HuH-7.5 (cell line): ENCODE results near the gene CFAP46.
"Not testable (repeated sequence)": the region's sequence is repeated elsewhere in the genome, so short reads cannot be mapped to it uniquely, and the experiment has no call there.

Experiments
- DNase-seq: peaks from one replicate; pipeline ENCODE4 v3.0.0; 2011; ENCODE audit warnings: low spot score

Gene CFAP46

DNA sequence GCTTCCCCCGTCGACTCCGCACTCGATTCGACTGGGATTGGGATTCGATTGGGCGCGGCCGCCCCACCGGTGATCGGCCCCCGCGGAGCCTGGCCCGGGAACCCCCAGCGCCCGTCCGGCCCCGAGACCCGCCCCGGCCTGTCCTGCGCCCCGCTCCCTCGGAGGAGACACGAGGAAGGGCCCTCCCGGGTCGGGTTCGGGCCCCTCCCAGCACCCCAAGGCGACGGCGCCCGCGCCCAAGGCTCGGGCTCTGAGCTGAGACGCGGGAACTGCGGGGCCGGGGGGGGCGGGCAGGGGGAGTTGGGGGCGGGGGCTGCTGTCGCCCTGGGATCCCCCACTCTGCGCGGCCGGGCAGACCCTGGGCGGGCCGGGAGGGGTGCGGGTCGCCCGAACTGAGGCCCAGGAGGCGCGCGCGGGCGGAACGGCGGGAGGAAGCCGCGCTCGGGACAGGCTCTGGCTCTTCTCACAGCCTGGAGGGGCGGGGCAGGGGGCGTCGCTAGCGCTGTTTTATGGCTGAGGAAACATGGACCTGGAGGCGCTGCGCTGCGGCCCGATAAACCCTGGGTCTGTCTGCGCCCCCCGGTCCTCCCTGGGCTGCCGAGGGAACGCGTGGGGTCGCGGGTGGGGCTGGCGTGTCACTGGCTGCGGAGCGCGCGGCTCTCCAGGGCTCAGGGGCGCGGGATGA lies 154.7 kb downstream of the CFAP46 start:
- no peak for DNase-seq

DNA sequence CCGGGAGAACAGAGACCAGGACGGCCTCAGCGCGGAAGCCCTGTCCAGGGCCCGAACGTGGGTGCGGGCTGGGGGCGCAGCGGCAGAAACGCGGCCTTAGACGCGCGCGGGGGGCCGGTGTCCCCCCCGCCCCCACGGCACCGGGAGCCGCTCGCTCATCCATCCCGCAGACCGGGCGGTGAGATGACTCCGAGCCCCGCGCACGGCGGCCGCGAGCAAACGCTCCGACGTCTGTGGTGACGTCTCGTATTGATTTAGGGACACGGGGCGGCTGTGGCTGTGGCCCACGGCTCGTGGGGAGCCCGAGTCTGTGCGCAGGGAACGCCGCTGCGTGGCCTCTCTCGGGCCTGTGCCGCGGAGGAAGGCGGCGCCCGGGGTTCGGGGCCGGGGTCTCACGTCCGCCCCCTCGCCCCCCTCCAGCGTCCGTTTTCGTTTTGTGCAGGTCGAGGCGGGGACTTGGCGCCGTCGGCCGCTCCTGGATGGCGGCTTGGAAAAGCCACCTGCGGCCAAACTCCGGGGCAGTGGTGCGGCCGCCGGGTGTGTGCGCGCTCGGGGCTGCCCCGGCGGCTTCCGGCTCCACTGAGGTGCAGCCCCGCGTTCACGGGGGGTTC lies 155.4 kb downstream of the CFAP46 start:
- no peak for DNase-seq

DNA sequence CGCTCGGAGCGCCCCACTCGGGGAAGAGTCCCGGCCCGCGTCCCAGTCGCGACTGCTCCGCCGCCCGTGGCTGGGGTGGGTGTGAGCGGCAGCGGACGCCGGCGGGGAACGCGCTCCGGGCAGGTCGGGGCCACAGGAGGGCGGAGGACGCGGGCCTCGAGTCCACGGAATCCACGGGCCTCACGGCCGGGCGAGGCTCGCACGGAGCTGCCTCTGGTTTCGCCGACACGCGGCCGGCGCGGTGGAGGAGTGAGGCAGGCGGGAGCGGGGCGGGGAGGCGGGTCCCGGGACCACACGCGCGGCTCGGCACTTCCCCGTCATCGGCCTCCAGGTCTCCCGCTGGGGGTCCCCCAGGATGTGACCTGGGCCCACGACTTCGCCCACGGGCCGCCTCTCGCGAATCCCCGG lies 155.9 kb downstream of the CFAP46 start:
- no peak for DNase-seq

DNA sequence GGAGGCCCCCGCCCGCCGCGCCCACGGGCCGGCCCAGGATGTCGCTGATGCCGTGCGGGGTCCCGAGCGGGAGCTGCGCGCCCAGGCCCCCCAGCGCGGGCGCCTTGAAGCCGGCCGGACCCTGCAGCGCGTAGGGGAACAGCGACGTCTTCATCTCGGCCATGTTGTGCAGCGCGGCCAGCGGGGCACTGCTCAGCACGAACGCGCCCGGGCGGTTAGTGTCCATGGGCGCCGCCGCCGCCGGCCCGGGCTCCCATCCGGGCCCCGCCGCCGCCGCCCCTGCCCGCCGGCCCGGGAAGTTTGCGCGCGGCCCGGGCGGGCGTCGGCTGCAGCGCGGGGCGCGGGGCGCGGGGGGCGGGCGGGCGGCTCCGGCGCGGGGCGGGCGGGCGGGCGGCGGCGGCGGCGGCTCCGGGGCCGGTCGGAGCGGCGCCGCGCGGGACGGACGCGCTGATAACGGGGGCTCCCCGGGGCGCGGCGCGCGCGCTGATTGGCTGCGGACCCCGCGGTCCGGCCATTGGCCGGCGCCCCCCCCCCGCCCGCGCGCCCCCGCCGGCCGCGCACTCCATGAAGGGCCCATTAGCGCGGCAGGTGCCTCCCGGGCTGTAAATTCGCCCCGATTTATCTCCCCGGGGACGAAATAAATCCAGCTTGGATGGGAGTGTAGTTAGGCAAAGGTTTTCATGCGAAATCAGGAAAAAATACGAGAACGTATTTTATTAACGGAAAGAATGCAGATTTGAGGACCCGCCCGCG lies 156.5 kb downstream of the CFAP46 start, which contains the start of gene NKX6-2:
TSS of gene NKX6-2 (minus strand) at position 425 of the 753 bp plus-strand sequence. CDS start at position 226, 199 bp downstream.
- no peak for DNase-seq

DNA sequence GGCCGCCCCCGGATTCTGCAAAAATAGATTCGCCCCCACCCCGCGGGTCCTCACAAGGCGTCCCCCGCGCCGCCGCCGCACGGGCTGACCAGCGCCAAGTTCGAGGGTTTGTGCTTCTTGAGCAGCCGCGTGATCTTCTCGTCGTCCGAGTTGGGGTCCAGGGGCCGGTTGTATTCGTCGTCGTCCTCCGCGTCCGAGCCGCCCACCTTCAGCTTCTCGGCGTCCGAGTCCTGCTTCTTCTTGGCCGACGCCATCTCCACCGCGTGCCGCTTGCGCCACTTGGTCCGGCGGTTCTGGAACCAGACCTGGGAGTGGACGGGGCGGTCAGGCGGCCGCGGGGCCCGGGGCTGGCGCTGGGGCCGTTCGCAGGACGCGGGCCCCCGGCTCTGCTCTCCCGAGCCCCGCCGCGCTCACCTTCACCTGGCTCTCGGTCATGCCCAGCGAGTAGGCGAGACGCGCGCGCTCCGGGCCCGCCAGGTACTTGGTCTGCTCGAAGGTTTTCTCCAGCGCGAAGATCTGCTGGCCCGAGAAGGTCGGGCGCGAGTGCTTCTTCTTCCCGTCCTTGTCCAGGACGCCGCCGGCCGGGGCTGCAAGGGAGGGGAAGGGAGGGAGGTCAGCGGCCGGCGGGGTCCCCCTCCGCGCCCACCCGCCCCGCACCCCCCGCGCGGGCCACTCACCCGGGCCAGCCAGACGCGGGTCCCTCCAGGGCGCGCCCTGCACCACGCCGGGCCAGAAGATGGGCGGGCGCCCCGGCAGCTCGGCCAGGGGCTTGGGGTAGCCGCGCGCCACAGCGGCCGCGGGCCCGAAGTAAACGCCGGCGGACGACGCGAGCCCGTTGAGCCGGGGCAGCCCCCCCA lies 157.3 kb downstream of the CFAP46 start:
- no peak for DNase-seq

DNA sequence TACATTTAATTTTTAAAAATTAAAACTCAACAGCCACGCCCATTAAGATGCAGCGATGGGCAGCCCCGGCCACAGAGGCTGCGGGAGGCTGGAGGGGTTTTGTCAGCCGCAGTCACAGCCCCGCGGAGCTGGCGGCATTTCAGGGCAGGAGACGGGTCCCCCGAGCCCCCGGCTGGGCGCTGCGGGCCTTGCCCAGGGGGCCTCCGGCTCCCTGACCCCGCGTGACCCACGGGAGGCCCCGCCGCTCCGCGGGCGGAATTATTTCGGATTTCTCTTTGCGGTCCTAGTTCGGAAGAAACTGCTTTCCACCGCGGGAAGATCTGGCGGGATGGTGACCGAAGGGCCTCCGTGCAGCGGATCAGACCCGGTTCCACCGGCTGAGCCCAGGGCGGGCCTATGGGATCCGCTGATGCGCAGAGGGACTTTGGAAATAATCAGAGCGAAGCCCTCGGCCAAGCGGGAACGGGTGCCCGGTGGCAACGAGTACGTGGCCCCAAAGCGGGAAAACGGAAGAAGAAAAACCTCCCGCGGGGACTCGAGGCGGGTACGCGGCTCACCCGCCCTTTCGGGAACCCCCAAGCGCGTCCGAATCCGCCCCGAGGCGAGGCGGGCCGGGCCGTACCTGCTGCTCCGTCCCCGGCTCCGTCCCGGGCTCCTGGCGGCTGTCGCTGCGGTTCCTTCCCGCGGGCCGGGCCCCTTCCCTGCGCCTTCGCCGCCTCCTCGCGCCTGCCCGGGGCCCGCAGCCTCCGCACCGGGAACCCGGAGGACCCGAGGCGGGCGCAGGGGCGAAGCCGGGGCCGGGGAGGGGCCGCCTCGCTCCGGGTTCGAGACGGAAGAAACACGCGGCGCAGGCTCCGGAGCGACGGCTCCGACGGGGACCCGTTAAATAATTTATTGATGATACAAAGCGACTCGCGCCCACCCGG lies 158.2 kb downstream of the CFAP46 start:
- DNase-seq = no peak

DNA sequence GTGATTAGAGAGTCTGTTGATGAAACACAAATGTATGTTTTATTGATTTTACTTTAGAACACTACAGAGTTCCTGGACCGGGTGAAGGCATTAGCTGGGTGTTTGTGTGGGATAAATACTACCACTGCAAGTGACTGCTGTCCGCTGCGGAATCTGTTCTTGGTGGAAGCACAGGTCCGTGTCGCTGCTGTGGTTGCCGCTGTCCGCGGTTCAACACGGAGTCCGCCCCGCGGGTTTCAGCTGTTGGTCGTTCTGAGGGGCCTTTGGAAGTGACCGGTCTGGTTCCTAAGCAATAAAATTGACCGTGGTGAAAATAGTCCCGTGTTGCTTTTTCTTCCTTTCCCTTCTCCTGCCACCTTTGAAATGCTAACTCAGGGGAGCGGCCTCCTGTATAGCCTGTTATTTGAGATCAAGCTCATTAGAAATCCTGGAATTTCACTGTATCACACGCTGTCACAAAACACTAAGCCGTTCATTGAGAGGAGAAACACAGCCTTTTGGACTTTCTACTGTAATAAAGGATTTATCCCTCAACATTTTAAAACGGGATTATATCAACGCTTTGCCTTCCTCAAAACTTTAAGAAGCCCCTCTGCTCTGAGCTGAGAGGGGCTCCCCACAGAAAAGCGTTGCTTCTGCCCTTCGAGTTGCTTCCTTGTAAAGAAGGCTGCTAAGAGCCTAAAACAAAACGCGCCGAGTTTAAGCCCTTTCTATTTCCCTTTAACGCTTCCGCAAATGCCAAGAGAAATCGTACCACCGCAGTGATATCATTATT lies 159.0 kb downstream of the CFAP46 start:
- DNase-seq = no peak

DNA sequence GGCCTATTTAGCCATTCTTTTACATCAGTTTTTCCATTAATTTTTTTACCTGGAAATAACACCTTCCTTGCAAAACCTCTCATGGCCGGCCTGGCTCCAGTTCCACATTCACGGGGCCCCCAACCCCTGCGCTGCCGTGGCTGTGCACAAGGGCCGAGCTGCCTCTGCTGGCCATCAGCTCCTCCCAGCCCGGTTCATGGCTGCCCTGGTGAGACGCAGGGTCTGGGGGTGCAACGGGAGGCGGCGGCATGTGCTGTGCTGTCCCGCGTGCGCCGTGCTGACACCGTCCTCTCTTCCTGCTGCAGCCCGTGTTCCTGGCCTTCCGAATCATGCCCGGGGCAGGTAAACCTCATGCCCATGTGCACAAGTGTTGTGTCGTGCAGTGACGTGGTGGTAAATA lies 160.8 kb downstream of the CFAP46 start:
- no peak for DNase-seq

DNA sequence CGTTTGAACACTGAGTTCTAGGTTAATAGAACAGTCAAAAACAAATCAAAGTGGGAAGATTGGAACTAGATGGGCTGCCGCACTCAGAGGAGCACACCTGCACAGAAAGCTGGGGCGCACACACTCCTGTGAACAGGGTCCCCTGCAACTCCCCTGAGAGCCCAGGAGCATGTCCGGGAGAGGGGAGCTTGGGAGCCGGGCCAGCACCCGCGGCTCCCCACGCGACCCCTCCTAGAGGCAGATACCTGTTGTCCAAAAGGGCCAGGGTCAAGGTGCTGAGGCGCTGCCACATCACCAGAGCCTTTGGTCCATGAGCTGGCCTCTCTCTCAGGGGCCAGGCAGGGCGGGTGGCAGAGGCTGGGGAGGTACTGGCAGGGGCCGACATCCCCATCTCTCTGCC lies 162.0 kb downstream of the CFAP46 start:
- no peak for DNase-seq

DNA sequence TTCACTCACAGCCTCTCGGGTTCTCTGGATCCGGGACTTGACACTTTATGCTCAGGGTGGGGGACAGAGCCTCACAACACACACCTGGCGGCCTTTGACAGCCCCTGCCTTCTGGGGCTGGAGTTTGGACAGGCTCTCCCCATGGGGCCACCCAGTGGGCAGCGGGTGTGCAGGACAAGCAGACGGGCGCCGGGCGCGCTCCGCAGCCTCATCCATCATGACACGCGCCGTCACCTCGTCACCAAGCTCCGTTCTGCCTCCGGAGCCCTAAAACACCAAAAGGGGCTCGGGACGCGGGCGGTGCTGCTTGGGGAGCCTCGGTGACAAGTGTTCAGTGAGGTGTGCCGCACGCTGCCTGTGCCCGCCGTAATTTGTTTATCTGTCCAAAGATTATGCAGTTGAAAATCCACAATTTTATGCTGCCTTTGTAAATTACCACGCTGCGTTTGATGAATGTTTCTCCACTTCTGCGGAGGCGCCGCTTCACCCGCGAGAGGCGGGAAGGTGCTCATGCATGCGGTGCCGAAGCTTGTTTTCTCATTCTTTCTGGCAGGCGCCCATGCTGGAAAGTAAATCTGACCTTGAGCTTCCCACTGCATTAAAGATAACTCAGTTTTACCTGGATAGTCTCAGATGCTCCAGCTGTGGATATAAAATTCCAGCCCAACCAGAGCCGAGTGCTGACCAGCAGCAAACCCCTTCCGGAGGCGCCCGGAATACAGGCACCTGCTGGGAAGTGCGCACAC lies 162.6 kb downstream of the CFAP46 start:
- DNase-seq = no peak

DNA sequence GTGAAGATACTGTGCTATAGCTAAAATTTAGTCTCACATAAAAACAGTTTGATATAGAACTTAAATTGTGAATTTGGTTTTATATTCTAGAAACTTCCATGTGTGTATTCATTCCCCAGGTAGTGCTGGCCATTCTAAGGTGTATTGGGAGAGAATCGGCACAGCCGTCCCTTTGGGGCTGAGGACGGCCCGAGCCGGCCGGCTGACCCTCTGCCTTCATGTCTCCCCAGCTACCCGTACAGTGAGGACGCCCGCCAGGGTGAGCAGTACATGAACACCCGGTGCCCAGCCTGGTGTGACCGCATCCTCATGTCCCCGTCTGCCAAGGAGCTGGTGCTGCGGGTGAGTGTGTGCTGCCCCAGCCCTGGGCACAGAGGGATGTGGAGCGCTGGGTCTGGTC lies 164.9 kb downstream of the CFAP46 start:
- no peak for DNase-seq

DNA sequence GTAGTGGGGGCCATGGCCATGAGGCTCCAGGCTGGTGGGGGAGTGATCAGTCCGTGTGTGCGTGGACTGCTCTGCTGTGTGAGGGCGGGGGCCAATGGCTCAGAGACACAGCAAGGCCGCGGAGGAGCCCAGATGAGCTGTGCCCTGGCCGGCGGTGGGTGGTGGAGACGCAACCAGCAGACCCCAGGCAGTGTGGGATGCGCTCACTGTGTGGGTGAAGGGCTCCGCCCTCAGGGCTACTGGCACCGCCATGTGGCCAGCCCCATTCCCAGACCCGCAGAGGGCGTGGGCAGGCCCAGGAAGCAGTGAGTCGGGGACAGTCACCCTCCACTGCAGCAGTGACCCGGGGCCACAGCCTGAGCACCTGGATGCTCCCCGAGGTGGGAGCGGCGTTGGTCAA lies 165.5 kb downstream of the CFAP46 start:
- DNase-seq = no peak

DNA sequence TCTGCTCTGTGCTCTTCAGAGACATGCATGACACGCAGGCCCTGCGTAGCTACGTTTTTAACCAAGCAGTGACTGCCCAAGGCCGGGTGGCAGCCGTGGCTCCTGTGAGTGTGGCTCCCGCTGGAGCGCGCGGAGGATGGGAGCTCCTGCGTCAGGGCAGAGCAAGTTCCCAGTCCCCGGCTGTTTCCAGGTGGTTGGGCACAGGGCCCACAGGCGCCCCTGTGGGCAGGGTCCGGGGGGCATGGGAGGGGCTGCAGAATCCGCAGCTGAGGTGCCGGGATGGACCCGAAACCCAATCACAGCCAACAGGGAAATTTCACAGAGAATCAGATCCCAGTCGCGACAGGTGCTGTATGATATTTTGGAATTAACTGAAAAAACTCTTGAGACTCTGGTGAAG lies 166.2 kb downstream of the CFAP46 start:
- DNase-seq = no peak

DNA sequence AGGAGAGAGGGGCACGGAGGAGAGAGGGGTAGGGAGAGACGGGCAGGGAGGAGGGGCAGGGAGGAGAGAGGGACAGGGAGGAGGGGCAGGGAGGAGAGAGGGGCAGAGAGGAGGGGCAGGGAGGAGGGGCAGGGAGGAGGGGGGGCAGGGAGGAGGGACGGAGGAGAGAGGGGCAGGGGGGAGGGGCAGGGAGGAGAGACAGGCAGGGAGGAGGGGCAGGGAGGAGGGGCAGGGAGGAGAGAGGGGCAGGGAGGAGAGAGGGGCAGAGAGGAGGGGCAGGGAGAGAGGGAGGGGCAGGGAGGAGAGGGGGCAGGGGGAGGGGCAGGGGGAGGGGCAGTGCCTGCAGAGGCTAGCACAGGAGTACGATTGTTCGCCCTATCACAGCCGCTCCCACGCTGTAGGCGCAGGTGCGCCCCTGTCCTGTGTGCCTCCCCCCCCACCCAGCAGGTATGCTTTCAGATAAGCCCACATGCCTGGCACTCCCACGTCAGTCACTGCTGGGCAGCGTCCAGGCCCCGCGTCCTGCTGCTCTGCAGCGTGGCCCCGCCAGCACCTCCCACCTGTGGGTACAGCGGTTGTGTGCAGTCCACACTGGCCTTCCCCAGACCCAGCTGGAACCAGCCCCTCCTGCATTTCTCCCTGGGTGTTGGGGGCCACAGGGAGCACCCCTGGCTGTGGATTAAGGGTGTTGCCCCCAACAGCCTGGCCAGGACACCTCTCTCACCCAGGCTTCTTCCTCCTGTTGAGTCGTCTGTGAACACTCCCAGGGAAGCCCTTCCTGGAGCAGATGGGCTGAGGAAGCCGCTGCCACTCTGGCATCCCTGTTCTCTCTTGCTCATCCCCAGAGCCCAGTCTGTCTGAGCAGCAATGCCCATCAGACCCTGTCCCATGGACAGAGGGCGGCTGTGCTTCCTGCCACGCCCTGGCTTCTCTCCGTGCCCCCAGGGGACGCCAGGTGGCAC lies 167.2 kb downstream of the CFAP46 start:
- no peak for DNase-seq

DNA sequence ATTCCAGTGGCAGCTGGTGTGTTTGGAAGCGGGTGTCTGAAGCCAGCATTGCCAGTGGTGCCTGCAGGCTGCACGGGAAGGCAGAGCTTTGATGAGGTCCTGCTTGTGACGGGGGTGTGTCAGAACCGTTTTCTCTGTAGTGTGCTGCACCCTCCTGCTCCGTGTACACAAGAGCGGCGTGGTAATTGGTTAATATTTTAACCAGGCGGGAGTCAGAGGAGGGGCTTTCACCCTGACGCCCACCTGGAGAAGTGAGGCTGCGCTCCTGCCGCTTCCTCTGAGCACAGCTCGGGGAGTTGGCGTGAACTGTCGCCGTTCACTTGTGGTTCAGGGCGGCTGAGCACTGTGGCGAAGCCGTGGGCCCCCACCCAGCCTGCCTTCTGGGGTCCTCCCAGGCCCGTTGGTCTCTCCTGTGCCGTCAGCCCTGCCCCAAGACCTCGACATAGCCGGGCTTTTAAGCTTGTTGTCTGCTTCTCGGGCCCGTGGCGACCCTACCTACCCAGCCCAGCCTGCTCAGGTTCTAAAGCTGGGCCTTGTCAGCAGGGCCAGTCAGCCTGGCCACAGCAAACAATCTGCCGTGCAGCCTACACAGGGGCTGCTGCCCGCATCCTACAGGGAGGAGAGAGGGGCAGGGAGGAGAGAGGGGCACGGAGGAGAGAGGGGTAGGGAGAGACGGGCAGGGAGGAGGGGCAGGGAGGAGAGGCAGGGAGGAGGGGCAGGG lies 168.0 kb downstream of the CFAP46 start:
- DNase-seq = no peak

DNA sequence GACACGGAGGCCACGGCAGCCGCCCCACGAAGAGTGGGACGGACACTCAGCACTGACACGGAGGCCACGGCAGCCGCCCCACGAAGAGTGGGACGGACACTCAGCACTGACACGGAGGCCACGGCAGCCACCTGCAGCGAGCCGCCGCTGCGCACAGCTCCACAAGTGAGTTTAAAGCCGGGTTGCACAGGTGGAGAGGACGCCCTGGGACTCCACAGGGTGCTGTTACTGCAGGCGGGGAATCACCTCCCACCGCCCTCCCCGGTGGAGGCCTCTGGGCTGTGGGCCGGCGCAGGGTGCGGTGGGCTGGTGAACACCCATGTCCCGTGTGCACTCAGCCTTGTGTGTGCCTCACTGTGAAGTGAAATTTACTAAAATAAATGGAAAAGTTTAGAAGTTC lies 169.6 kb downstream of the CFAP46 start:
- not testable (repeated sequence) for DNase-seq

DNA sequence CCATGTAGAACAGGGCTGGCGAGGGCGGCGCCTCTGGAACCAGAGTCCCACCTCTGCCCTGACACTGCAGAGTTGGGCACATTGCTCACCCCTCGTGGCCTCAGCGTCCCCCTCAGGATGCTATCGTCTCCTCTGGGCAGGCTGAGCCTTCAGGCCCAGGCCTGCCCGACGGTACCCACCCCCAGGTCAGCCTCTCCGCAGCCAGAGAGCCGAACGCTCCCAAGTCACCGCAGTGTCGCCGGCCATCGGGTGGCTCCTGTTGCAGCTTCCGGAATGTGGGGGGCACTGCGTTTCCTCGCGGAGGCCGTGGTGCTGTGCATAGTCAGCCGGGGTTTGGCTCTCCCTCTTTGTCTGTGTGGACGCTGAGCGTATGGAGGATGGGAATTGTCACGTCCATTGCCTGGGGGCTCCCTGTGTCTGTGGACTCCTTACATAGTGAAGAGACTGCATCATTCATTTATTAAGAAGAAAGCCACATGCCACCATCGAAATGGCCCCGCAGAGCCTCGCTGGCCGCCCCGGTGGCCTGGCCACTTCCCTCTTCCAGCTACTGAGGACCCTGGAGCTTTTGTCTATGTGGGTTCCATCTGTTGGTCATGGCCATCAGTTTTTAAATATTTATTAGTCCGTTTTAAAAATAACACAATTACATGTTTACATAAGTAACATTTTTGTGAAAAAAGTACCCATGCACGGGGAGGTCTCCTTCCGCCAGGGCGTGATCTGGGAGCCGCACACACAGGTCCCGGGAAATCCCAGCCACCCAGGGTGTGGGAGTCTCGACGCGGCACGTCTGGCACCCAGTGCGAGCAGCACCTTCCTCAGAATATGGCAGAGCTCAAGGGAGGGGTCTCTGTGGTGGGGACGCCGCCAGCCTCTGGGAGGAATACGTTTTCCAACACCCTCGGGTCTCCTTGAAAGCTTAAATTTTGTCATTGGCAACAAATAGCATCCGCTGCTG lies 172.0 kb downstream of the CFAP46 start:
- DNase-seq = no peak
